DND-41 (cell line): ENCODE measurements around the gene TTLL11.

Experiments
- ATAC-seq: fragments of 200-7000 bp; cut with Tn5 transposase; 3 replicates; pipeline ENCODE4 v1.9.1; 2021; ENCODE audit warnings: low read depth; ENCODE audit not compliant: insufficient read depth
- DNase-seq: peaks from one replicate; pipeline ENCODE4 v3.0.0-alpha.2; 2020
- H2AFZ ChIP-seq: 2 replicates; pipeline ENCODE4 v1.6.0; 2012; ENCODE audit warnings: low read depth, low read length
- H3K27ac ChIP-seq: 2 replicates; pipeline ENCODE4 v1.5.1; 2012; ENCODE audit warnings: low read length, inconsistent platforms
- H3K27me3 ChIP-seq: fragments of 200-600 bp; sonication (generic); 2 replicates; pipeline ENCODE4 v1.6.0; 2012; ENCODE audit warnings: low read length, mild to moderate bottlenecking, inconsistent platforms; ENCODE audit not compliant: insufficient read depth, poor library complexity
- H3K36me3 ChIP-seq: 2 replicates; pipeline ENCODE4 v1.5.1; 2012; ENCODE audit warnings: low read length, inconsistent platforms; ENCODE audit not compliant: insufficient read depth
- H3K4me1 ChIP-seq: 2 replicates; pipeline ENCODE4 v1.5.1; 2012; ENCODE audit warnings: mild to moderate bottlenecking, low read length; ENCODE audit not compliant: insufficient read depth
- H3K4me2 ChIP-seq: 2 replicates; pipeline ENCODE4 v1.6.0; 2012; ENCODE audit warnings: mild to moderate bottlenecking, moderate library complexity, low read length, inconsistent platforms; ENCODE audit not compliant: insufficient read depth
- H3K4me3 ChIP-seq, 2 experiments: fragments of 200-600 bp in 1 of 2; shearing (Covaris generic) in 1 of 2; 2 replicates each; pipeline ENCODE4 v1.5.1; 2012 to 2016; ENCODE audit warnings: inconsistent platforms in 2 of 2, low read length in 2 of 2, mild to moderate bottlenecking in 2 of 2, low read depth in 1 of 2, moderate library complexity in 1 of 2
- H3K79me2 ChIP-seq: 2 replicates; pipeline ENCODE4 v1.6.0; 2012; ENCODE audit warnings: low read length, inconsistent platforms; ENCODE audit not compliant: insufficient read depth
- H3K9ac ChIP-seq: 2 replicates; pipeline ENCODE4 v1.6.0; 2012; ENCODE audit warnings: low read depth, mild to moderate bottlenecking, inconsistent platforms, low read length, moderate library complexity
- H3K9me3 ChIP-seq: 2 replicates; pipeline ENCODE4 v1.5.1; 2012; ENCODE audit warnings: low read length, moderate library complexity, mild to moderate bottlenecking, inconsistent platforms; ENCODE audit not compliant: insufficient read depth, severe bottlenecking
- H4K20me1 ChIP-seq: 2 replicates; pipeline ENCODE4 v1.6.0; 2012; ENCODE audit warnings: low read length; ENCODE audit not compliant: insufficient read depth
- CTCF ChIP-seq: IDR thresholded peaks from 2 replicates; pipeline ENCODE4 v1.5.1; 2012; ENCODE audit warnings: borderline replicate concordance, low read length, moderate library complexity, mild to moderate bottlenecking; ENCODE audit not compliant: poor library complexity, severe bottlenecking; ENCODE audit errors: extremely low read depth
- EZH2 ChIP-seq: IDR thresholded peaks from 3 replicates; pipeline ENCODE4 v1.6.1; 2012; ENCODE audit warnings: borderline replicate concordance, low read depth, mild to moderate bottlenecking, moderate library complexity, low read length, inconsistent platforms; ENCODE audit not compliant: severe bottlenecking

The TTLL11 gene

GRCh38 chr9:121859646-121860045 lies 233.5 kb downstream of the TTLL11 start:
- no peak overlapping the region for H2AFZ ChIP-seq
- H3K27me3 ChIP-seq = no peaks in the 10 kb centered on the region
- no peaks in the 10 kb centered on the region for H3K9me3 ChIP-seq
- no peaks in the 10 kb centered on the region for H3K36me3 ChIP-seq
- H3K4me1 ChIP-seq = no peaks in the 10 kb centered on the region
- H3K27ac ChIP-seq = no peak overlapping the region
- no peaks in the 10 kb centered on the region for H4K20me1 ChIP-seq
- no peaks in the 10 kb centered on the region for H3K79me2 ChIP-seq
- no peak overlapping the region for H3K9ac ChIP-seq
- DNase-seq = no peak
- TF ChIP-seq CTCF = no peak
- no peak for TF ChIP-seq EZH2
- no peak overlapping the region for H3K4me2 ChIP-seq
- no peak overlapping the region for H3K4me3 ChIP-seq
- ATAC-seq = no peak

GRCh38 chr9:121858788-121859187 lies 234.3 kb downstream of the TTLL11 start:
- H3K27me3 ChIP-seq = no peaks in the 10 kb centered on the region
- no peaks in the 10 kb centered on the region for H3K36me3 ChIP-seq
- no peak for DNase-seq
- TF ChIP-seq EZH2 (no peak), CTCF (no peak)
- H2AFZ ChIP-seq = no peak overlapping the region
- H3K9ac ChIP-seq = no peak overlapping the region
- no peaks in the 10 kb centered on the region for H3K9me3 ChIP-seq
- no peak overlapping the region for H3K4me2 ChIP-seq
- ATAC-seq = no peak
- H3K27ac ChIP-seq = no peak overlapping the region
- no peaks in the 10 kb centered on the region for H3K79me2 ChIP-seq
- no peak overlapping the region for H3K4me3 ChIP-seq
- no peaks in the 10 kb centered on the region for H4K20me1 ChIP-seq
- no peaks in the 10 kb centered on the region for H3K4me1 ChIP-seq

- no peaks in the 10 kb centered on the region for H3K9me3 ChIP-seq
- H3K27me3 ChIP-seq = no peaks in the 10 kb centered on the region
- DNase-seq = no peak
- no peak overlapping the region for H2AFZ ChIP-seq
- H3K27ac ChIP-seq = no peak overlapping the region
- no peaks in the 10 kb centered on the region for H3K79me2 ChIP-seq
- H3K4me1 ChIP-seq = no peaks in the 10 kb centered on the region
- H3K4me2 ChIP-seq = no peak overlapping the region
- H4K20me1 ChIP-seq = no peaks in the 10 kb centered on the region
- no peak overlapping the region for H3K9ac ChIP-seq
- no peak for ATAC-seq
- no peak overlapping the region for H3K4me3 ChIP-seq
- TF ChIP-seq EZH2 (no peak), CTCF (no peak)
- no peaks in the 10 kb centered on the region for H3K36me3 ChIP-seq
Measured at GRCh38 chr9:121857928-121858327, 235.2 kb downstream of the TTLL11 start.

GRCh38 chr9:121855476-121855875 lies 237.6 kb downstream of the TTLL11 start:
- no peak overlapping the region for H3K4me3 ChIP-seq
- H3K9ac ChIP-seq = no peak overlapping the region
- no peaks in the 10 kb centered on the region for H3K79me2 ChIP-seq
- no peaks in the 10 kb centered on the region for H3K9me3 ChIP-seq
- H2AFZ ChIP-seq = no peak overlapping the region
- H3K27ac ChIP-seq = no peak overlapping the region
- H3K4me2 ChIP-seq = no peak overlapping the region
- H4K20me1 ChIP-seq = no peaks in the 10 kb centered on the region
- H3K4me1 ChIP-seq = no peaks in the 10 kb centered on the region
- H3K27me3 ChIP-seq = no peaks in the 10 kb centered on the region
- no peaks in the 10 kb centered on the region for H3K36me3 ChIP-seq
- ATAC-seq = no peak
- no peak for DNase-seq
- TF ChIP-seq CTCF = no peak
- no peak for TF ChIP-seq EZH2
